ENCODE measurements around the gene NXPE2.
"Not testable (repeated sequence)": the region's sequence is repeated elsewhere in the genome, so short reads cannot be mapped to it uniquely, and the experiment has no call there.

The NXPE2 gene

GRCh38 chr11:114678125-114679036 lies at the start of gene NXPE2:
Gene NXPE2 (plus strand): TSS chr11:114678527. CDS start chr11:114678576, 49 bp downstream.
- DNase-seq (ENCODE audit: low spot score) = peak; percentile 92

GRCh38 chr11:114631445-114631965 lies 46.8 kb upstream of the NXPE2 start:
- DNase-seq (ENCODE audit: low spot score) = not testable (repeated sequence)

- not testable (repeated sequence) for DNase-seq (ENCODE audit: low spot score)
Observed at GRCh38 chr11:114639440-114639839, 38.9 kb upstream of the NXPE2 start.

DNA sequence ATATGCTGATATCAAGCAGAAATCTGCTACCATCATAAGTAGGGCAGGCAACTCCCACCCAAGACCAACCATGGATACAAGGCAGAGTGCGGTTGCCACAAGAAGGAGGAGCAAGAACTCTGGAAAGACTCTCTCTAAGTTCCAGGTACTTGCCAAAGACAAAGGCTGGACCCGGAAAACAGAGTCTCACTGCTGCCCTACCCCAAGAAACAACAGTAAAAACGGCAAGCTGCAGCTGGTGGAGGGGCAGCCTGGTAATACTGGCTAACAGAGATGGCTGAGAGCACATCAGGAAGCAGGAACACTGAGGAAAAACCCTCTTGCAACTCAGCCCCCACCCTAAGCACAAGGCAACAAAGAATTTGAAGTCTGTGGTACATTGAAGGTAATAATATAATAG lies 27.7 kb upstream of the NXPE2 start:
- no peak for DNase-seq (ENCODE audit: low spot score)

GRCh38 chr11:114651145-114651718 lies 27.1 kb upstream of the NXPE2 start:
- peak; percentile 15 for DNase-seq (ENCODE audit: low spot score)

GRCh38 chr11:114653148-114653547 lies 25.2 kb upstream of the NXPE2 start:
- no peak for DNase-seq (ENCODE audit: low spot score)

DNA sequence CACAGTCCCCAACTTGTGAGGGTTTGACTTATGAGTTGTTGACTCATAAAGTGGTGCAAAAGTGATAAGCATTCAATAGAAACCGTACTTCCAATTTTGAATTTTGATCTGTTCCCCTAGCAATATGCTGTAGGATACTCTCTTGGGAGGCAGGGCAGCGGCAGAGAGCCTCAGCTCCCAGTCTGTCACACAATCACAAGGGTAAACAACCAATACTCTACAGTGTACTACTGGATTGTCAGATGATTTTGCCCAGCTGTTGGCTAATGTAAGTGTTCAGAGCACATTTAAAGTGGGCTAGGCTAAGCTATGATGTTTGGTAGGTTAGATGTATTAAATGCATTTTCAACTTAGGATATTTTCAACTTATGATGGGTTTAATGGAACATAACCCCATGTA lies 13.7 kb upstream of the NXPE2 start:
- DNase-seq (ENCODE audit: low spot score) = no peak

DNA sequence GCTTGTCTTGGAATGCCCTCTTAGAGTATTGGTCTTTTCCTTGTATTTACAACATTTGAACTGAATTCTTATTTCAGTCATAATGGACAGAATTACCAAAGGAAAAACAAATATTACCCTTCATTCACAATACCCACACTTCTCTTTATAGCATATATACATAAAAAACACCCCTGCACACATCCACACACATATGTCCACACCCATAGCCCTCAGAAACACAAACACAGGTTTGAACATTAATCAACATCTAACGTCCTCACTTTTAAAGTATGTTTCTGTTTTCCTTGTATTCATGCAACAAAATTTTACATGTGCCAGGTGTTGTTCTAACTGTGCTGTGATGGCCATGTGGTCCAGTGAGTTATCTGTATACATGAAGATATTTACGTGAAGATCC lies 11.6 kb upstream of the NXPE2 start:
- DNase-seq (ENCODE audit: low spot score) = no peak

- DNase-seq (ENCODE audit: low spot score) = no peak
Observed at GRCh38 chr11:114668109-114668508, 10.2 kb upstream of the NXPE2 start.

DNA sequence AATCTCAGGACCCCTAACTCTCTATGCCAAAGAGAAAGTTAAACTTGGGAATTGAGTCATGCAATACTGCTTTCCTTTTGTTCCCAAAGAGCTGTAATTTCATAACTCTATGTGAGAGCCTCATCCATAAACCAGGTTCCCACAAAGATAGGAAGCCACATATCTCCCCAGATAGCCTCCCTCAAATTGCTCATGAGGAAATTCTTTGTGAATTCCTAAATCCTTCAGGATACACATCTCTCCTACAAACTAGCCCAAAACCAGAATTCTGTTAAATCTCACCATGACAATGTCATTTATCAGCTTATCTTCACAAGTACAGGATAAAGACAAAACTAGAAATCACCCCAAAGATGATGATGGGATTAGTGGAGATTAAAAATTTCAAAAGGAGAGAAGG lies 4.7 kb upstream of the NXPE2 start:
- DNase-seq (ENCODE audit: low spot score) = no peak

DNA sequence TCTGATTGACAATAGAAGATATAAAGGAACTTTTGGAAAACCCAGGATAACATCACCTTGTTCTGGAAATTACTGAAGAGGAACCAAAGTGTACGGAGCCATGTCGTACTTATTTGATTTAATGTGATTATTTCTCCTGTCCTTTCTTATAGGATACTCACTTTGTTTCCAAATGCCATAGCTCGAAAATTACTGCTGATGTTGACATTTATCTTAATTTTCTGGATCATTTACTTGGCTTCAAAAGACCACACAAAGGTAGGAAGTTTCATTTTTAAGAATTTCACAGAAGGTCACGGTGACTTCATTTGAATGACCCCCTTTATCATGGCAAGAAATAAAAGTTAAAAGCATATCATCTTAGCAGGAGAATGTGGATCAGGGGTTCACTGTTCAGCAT lies 1.2 kb downstream of the NXPE2 start:
- DNase-seq (ENCODE audit: low spot score) = no peak

DNA sequence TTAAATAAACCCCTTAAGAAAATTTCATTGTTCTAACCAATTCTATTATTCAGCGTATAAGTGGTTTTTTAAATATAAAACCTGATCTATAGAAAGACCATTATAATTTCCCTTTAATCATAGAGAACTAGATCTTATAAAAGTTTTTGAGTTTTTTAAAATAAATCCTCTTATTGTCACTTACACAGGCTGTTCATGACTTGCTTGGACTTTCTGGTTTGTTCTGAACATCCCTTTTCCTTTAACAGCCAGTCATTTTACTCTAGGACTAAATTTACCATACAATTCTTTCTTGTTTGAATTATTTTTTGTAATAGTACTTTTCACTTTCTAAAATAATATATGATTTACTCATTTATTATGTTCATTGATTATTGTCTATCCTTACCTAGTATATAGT lies 4.7 kb downstream of the NXPE2 start:
- DNase-seq (ENCODE audit: low spot score) = no peak

GRCh38 chr11:114684636-114685035 lies 6.3 kb downstream of the NXPE2 start:
- DNase-seq (ENCODE audit: low spot score) = no peak

DNA sequence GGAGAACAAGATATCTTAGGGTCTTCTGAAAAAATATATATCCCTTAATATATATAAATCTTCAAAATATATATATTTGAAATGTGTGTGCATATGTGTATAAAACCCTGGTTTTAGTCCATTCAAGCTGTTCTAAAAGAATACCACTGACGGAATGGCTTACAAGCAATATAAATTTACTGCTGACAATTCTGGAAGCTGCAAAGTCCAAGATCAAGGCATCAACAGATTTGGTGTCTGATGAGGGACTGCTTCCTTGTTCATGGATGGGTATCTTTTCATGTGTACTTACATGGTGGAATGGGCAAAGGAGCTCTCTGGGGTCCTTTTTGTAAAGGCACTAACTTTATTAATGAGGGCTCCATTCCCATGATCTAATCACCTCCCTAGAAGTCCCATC lies 6.8 kb downstream of the NXPE2 start:
- no peak for DNase-seq (ENCODE audit: low spot score)

DNA sequence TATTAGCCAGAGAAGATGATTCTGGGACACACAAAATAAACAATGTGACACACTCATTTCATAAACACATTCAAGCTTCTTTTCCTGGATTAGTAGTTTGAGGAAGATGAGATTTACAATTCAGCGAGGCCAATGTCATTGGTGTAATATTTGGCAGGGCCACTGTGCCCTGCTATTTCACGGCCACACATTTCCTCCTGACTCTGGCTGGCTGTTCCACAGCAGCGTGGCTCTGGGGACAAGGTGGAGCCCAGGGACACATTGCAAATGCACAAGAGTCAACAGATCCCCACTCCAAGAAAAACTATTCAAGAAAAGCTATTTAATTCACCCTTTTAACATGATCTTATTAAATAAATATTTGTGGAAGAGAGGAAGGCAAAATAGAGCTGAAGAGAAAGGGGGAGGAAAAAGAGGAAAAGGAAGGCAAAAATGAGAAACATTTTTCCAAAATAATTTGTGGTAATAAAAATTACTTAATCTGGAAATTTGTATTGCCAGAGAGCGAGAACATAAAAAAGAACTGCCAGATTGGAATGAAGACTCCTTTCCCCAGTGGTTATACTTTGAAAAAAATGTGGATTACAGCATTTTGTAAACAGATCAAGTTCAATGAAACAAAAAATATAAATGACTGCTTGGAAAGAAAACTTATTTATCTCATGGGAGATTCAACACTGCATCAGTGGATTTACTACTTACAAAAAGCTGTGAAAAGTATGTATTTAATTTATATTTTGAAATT lies 27.1 kb downstream of the NXPE2 start:
- DNase-seq (ENCODE audit: low spot score) = no peak

- no peak for DNase-seq (ENCODE audit: low spot score)
Observed at GRCh38 chr11:114709960-114710359, 31.6 kb downstream of the NXPE2 start.

DNA sequence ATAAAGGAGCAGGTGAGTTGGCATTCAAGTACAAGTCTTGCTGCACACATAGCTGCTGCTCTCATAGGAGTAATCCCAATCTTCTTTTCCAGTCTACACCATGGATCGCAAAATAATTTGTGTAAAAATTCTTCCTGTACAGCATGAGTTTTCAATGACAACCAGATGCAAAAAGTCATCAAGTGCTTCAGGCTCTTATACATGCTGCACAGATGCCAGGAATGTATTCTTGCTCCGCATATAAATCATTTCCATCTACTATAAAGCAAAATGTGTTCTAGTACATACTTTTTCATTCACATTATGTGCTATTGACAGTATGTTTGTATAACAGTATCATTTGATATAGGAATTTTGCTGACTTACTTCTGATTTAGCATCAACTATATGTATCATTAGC lies 35.4 kb downstream of the NXPE2 start:
- no peak for DNase-seq (ENCODE audit: low spot score)

GRCh38 chr11:114719562-114719961 lies 41.2 kb downstream of the NXPE2 start:
- DNase-seq (ENCODE audit: low spot score) = no peak

- no peak for DNase-seq (ENCODE audit: low spot score)
Observed at GRCh38 chr11:114724916-114725524, 46.7 kb downstream of the NXPE2 start.

GRCh38 chr11:114725623-114726022 lies 47.3 kb downstream of the NXPE2 start:
- no peak for DNase-seq (ENCODE audit: low spot score)

DNA sequence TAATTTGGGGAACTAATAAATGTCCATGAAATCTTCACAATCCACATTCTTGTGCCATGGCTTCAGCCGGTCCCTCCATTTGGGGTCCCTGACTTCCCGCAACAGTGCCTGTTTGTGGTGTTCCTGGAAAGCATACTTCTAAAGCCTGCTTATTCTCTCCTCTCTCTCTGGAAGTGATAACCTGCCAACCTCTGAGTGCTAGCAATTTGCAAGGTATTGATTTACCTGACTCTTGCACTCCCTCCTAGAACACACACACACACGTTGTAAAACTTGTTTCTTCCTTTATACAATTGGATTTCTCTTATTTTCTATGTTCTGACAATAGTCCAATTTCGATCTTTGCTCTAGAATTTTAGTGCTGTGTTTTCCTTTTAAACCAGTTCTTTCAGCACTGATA lies 58.5 kb downstream of the NXPE2 start:
- DNase-seq (ENCODE audit: low spot score) = no peak

DNA sequence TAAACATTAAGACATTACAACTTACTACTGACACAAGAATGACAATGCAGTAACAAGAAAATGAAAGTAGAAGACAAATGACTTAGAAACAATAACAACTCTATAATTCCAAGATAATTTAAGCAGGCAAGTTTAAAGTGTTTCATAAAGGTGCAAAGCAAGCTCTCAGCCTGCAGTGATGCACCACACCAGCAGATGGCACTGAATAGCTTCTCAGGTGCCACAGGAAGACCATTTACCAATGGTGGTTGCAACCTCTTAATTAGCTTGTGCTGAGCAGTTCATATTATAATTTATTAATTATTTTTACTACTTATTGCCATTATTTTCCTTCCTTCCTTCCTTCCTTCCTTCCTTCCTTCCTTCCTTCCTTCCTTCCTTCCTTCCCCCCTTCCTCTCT lies 60.6 kb downstream of the NXPE2 start:
- peak; percentile 51 for DNase-seq (ENCODE audit: low spot score)
